ENCODE data around the gene RNASET2.

GRCh38 chr6:166997768-166998255 lies 41.5 kb upstream of the RNASET2 start:
- peak in 2 of 5 experiments; percentile 15 to 24 for TF ChIP-seq CTCF (IDR thresholded peaks at IDR 0.05)
- TF ChIP-seq POLR2A (IDR thresholded peaks at IDR 0.05) = no peak
- TF ChIP-seq EP300 (IDR thresholded peaks at IDR 0.05) = no peak
